Activated B cell treated with CpG ODN at 0.5 μM for 24 hours (primary cell): ENCODE results near the gene C14orf180. TPM values are rescaled to one million over a fixed set of nuclear protein-coding genes. Genes with fewer than 3 reads are reported as not detected.

Experiments
- ATAC-seq: fragments of 200-7000 bp; cut with Tn5 transposase; one replicate; pipeline ENCODE4 v1.10.0; 2021; ENCODE audit warnings: low read depth, mild to moderate bottlenecking, moderate library complexity
- CTCF ChIA-PET: fragments of 350-600 bp; sonication (Branson Sonifier 250); formaldehyde crosslinking; loops from one replicate; lab custom pipeline; 2021; ENCODE audit warnings: antibody characterized with exemption; lab: Charles Lee
- POLR2A ChIA-PET: fragments of 350-600 bp; sonication (Branson Sonifier 250); formaldehyde crosslinking; loops from one replicate; lab custom pipeline; 2021; ENCODE audit warnings: antibody characterized with exemption; lab: Charles Lee
- DNase-seq: peaks from one replicate; pipeline ENCODE4 v3.0.0; 2022
- H3K27ac Mint-ChIP-seq: one replicate; pipeline ENCODE4 v1.8.0; 2020; ENCODE audit warnings: mixed read lengths
- H3K27me3 Mint-ChIP-seq: one replicate; pipeline ENCODE4 v1.8.0; 2021; ENCODE audit warnings: mixed read lengths
- H3K36me3 Mint-ChIP-seq: one replicate; pipeline ENCODE4 v1.8.0; 2021; ENCODE audit warnings: low read depth, mixed read lengths
- H3K4me1 Mint-ChIP-seq: one replicate; pipeline ENCODE4 v1.8.0; 2021; ENCODE audit warnings: mixed read lengths
- H3K4me3 Mint-ChIP-seq: one replicate; pipeline ENCODE4 v1.8.0; 2020; ENCODE audit warnings: mild to moderate bottlenecking, mixed read lengths
- H3K9me3 Mint-ChIP-seq: one replicate; pipeline ENCODE4 v1.8.0; 2020; ENCODE audit warnings: mixed read lengths
- intact Hi-C: fragments of 100-400 bp; cut with micrococcal nuclease; formaldehyde crosslinking; loops from one replicate; pipeline ENCODE4 v1.15.1; 2024
- total RNA-seq: library from RNA; stranded (reverse); gene quantifications from 2 replicates; pipeline ENCODE4 v1.2.3, GENCODE V29; 2022
- TF ChIP-seq, protein P1 (sequence below): fragments of 200-600 bp; IDR thresholded peaks from one replicate; pipeline ENCODE4 v1.8.0; 2022; ENCODE audit warnings: antibody characterized with exemption, mild to moderate bottlenecking

C14orf180 gene
- total RNA-seq, 1 donor from 2014 or later, result not detected

DNA sequence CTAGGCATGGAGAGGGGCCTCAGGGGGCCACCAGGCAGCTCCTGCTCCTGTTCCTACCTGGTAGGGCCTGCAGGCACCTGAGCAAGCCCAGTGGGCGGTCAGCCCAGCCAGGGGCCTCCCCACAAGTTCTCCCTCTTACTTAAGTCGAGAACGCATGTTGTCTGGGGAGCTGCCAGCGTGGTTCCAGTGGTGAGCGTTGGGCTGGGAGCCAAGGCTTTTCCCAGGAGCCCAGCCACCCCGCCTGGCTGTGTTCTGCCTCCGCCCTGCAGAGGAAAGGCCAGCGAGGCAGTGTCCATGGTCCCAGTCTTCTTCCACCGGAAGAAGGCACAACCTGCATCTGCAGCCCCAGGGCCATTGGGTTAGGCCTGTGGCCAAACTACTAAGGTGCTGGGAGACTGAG lies 1.4 kb downstream of the C14orf180 start:
- H3K4me3 Mint-ChIP-seq, result no peak overlapping the region
- peaks cover 6% of the 10 kb centered on the region for H3K27me3 Mint-ChIP-seq
- intact Hi-C loops, result no loop called here
- H3K9me3 Mint-ChIP-seq, result no peaks in the 10 kb centered on the region
- CTCF ChIA-PET, result no interaction called here
- POLR2A ChIA-PET, result no interaction called here
- H3K36me3 Mint-ChIP-seq, result no peaks in the 10 kb centered on the region
- H3K27ac Mint-ChIP-seq, result no peak overlapping the region
- TF ChIP-seq, protein P1, sequence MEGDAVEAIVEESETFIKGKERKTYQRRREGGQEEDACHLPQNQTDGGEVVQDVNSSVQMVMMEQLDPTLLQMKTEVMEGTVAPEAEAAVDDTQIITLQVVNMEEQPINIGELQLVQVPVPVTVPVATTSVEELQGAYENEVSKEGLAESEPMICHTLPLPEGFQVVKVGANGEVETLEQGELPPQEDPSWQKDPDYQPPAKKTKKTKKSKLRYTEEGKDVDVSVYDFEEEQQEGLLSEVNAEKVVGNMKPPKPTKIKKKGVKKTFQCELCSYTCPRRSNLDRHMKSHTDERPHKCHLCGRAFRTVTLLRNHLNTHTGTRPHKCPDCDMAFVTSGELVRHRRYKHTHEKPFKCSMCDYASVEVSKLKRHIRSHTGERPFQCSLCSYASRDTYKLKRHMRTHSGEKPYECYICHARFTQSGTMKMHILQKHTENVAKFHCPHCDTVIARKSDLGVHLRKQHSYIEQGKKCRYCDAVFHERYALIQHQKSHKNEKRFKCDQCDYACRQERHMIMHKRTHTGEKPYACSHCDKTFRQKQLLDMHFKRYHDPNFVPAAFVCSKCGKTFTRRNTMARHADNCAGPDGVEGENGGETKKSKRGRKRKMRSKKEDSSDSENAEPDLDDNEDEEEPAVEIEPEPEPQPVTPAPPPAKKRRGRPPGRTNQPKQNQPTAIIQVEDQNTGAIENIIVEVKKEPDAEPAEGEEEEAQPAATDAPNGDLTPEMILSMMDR, result no peak
- ATAC-seq, result no peak
- no peaks in the 10 kb centered on the region for H3K4me1 Mint-ChIP-seq
- no peak for DNase-seq

GRCh38 chr14:104581521-104581920 lies 2.0 kb downstream of the C14orf180 start:
- Mint-ChIP-seq H3K27me3 (peaks cover 6% of the 10 kb centered on the region), H3K4me1 (no peaks in the 10 kb centered on the region), H3K4me3 (no peak overlapping the region), H3K36me3 (no peaks in the 10 kb centered on the region), H3K27ac (no peak overlapping the region), H3K9me3 (no peaks in the 10 kb centered on the region)
- POLR2A ChIA-PET, result no interaction called here
- intact Hi-C loops, result no loop called here
- CTCF ChIA-PET, result no interaction called here
- ATAC-seq (no peak), DNase-seq (no peak)
- TF ChIP-seq, protein P1, result no peak

GRCh38 chr14:104582005-104582404 lies 2.4 kb downstream of the C14orf180 start:
- Mint-ChIP-seq H3K36me3 (no peaks in the 10 kb centered on the region), H3K9me3 (no peaks in the 10 kb centered on the region), H3K4me1 (no peaks in the 10 kb centered on the region), H3K27ac (no peak overlapping the region), H3K4me3 (no peak overlapping the region), H3K27me3 (peaks cover 6% of the 10 kb centered on the region)
- ChIA-PET CTCF (no interaction called here), POLR2A (no interaction called here)
- intact Hi-C loops, result no loop called here
- TF ChIP-seq, protein P1, result no peak
- ATAC-seq, result no peak
- no peak for DNase-seq

GRCh38 chr14:104582662-104583061 lies 3.1 kb downstream of the C14orf180 start:
- ChIA-PET POLR2A (no interaction called here), CTCF (no interaction called here)
- intact Hi-C loops, result no loop called here
- no peak overlapping the region for H3K4me3 Mint-ChIP-seq
- H3K36me3 Mint-ChIP-seq, result no peaks in the 10 kb centered on the region
- no peak for DNase-seq
- no peaks in the 10 kb centered on the region for H3K4me1 Mint-ChIP-seq
- ATAC-seq, result no peak
- no peaks in the 10 kb centered on the region for H3K9me3 Mint-ChIP-seq
- peaks cover 6% of the 10 kb centered on the region for H3K27me3 Mint-ChIP-seq
- TF ChIP-seq, protein P1, result no peak
- no peak overlapping the region for H3K27ac Mint-ChIP-seq

- ATAC-seq, result no peak
- Mint-ChIP-seq H3K4me3 (no peak overlapping the region), H3K4me1 (no peaks in the 10 kb centered on the region), H3K36me3 (no peaks in the 10 kb centered on the region), H3K27ac (no peak overlapping the region), H3K9me3 (no peaks in the 10 kb centered on the region), H3K27me3 (peaks cover 6% of the 10 kb centered on the region)
- intact Hi-C loops, result no loop called here
- DNase-seq, result no peak
- POLR2A ChIA-PET, result no interaction called here
- TF ChIP-seq, protein P1, result no peak
- CTCF ChIA-PET, result no interaction called here
Observed at GRCh38 chr14:104583424-104584306, 4.1 kb downstream of the C14orf180 start.
